CD4-positive, alpha-beta T cell treated with Interferon alpha-2 for 1 hour (primary cell): ENCODE results near the gene HLA-DOB.
A peak's percentile ranks its signal among the peaks of the same experiment; 100 is the strongest.

ENCODE experiments used
- DNase-seq, 2 donors: peaks; one replicate each; pipeline ENCODE4 v3.0.0-alpha.2; 2020 to 2022

HLA-DOB gene

GRCh38 chr6:32816746-32817204, at the start of gene HLA-DOB:
HLA-DOB (minus strand) TSS chr6:32817002; CDS start chr6:32816951, 51 bp downstream.
- DNase-seq, result peak in 1 of 2 donors; percentile 48

- DNase-seq, result no peak
These were observed 49.1 kb upstream of the HLA-DOB start for GRCh38 chr6:32865724-32866443.

GRCh38 chr6:32862725-32863124, 45.9 kb upstream of the HLA-DOB start:
- no peak for DNase-seq

- DNase-seq, result no peak
These were observed 43.9 kb upstream of the HLA-DOB start for GRCh38 chr6:32860674-32861073.

- DNase-seq, result no peak
These were observed 41.4 kb upstream of the HLA-DOB start for GRCh38 chr6:32858194-32858593.

- no peak for DNase-seq
These were observed 40.5 kb upstream of the HLA-DOB start for GRCh38 chr6:32857156-32857891.

GRCh38 chr6:32855467-32856174, 38.8 kb upstream of the HLA-DOB start:
- peak in 1 of 2 donors; percentile 22 for DNase-seq

GRCh38 chr6:32854376-32855178, 37.8 kb upstream of the HLA-DOB start:
- peak; percentile 65 to 81 for DNase-seq

- peak; percentile 98 to 99 for DNase-seq
These were observed 37.0 kb upstream of the HLA-DOB start, which contains the start of the genes PSMB9 and TAP1 for GRCh38 chr6:32853541-32854375. PSMB9 (plus strand) TSS chr6:32854192; CDS start chr6:32854230, 38 bp downstream. TAP1 (minus strand) TSS chr6:32853704; CDS start chr6:32853636, 68 bp downstream.

- peak; percentile 59 to 72 for DNase-seq
These were observed 36.2 kb upstream of the HLA-DOB start for GRCh38 chr6:32852844-32853540.

GRCh38 chr6:32852018-32852843, 35.4 kb upstream of the HLA-DOB start:
- peak; percentile 47 to 65 for DNase-seq

- no peak for DNase-seq
These were observed 34.2 kb upstream of the HLA-DOB start for GRCh38 chr6:32851025-32851424.

GRCh38 chr6:32849126-32849525, 32.3 kb upstream of the HLA-DOB start:
- peak in 1 of 2 donors; percentile 28 for DNase-seq

GRCh38 chr6:32847795-32848194, 31.0 kb upstream of the HLA-DOB start:
- peak in 1 of 2 donors; percentile 37 for DNase-seq

GRCh38 chr6:32847004-32847403, 30.2 kb upstream of the HLA-DOB start:
- DNase-seq, result no peak

- peak; percentile 69 to 75 for DNase-seq
These were observed 28.6 kb upstream of the HLA-DOB start for GRCh38 chr6:32845384-32845884.

- no peak for DNase-seq
These were observed 28.1 kb upstream of the HLA-DOB start for GRCh38 chr6:32844839-32845383.

GRCh38 chr6:32843979-32844838, 27.4 kb upstream of the HLA-DOB start, which contains the start of gene PSMB8:
PSMB8 (minus strand) TSS chr6:32844047; CDS start chr6:32843996, 51 bp downstream.
- peak; percentile 99 for DNase-seq
